Nephron progenitor cell (in vitro differentiated cells): ENCODE data around the gene CST9.

ENCODE experiments used
- DNase-seq: peaks from one replicate; pipeline ENCODE4 v3.0.0; 2021
- H3K27ac Mint-ChIP-seq: 2 replicates; pipeline ENCODE4 v1.8.0; 2021; ENCODE audit warnings: mild to moderate bottlenecking, moderate library complexity, mixed read lengths
- H3K27me3 Mint-ChIP-seq: 2 replicates; pipeline ENCODE4 v1.8.0; 2021; ENCODE audit warnings: mild to moderate bottlenecking, low read depth, mixed read lengths; ENCODE audit not compliant: poor library complexity
- H3K36me3 Mint-ChIP-seq: 2 replicates; pipeline ENCODE4 v1.8.0; 2021; ENCODE audit warnings: low read depth, mixed read lengths
- H3K4me1 Mint-ChIP-seq: 2 replicates; pipeline ENCODE4 v1.8.0; 2021; ENCODE audit warnings: mixed read lengths
- H3K4me3 Mint-ChIP-seq: 2 replicates; pipeline ENCODE4 v1.8.0; 2021; ENCODE audit warnings: mild to moderate bottlenecking, moderate library complexity, mixed read lengths
- H3K9me3 Mint-ChIP-seq: 2 replicates; pipeline ENCODE4 v1.8.0; 2021; ENCODE audit warnings: mild to moderate bottlenecking, moderate library complexity, mixed read lengths
- TF ChIP-seq, protein P1 (sequence below): fragments of 200-600 bp; sonication (generic); IDR thresholded peaks from 2 replicates; pipeline ENCODE4 v1.5.0; 2021; ENCODE audit warnings: antibody characterized with exemption

CST9 gene

DNA sequence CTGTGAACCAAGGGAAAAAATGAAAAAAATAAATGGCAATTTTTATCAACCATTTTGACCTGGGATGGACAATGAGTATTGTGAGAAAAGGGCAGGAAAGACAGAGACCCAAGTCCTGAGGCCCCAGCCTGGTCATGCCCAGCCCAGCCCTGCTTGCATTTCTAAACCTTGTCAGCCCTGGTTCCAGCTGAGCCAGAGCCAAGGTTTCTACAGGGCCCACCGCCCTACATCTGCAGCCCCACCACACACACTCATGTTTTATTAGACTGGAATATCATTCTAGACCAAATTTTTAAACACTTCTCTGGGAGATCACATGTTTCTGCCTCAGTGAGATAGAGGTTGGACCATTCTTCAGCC, 36.8 kb downstream of the CST9 start:
- Mint-ChIP-seq H3K9me3 (peaks cover 20% of the 10 kb centered on the region), H3K4me1 (peaks cover 13% of the 10 kb centered on the region), H3K27me3 (peaks cover 10% of the 10 kb centered on the region), H3K36me3 (peaks cover 5% of the 10 kb centered on the region), H3K4me3 (no peak overlapping the region), H3K27ac (peak overlapping the region; percentile 37)
- DNase-seq = no peak
- TF ChIP-seq, protein P1, sequence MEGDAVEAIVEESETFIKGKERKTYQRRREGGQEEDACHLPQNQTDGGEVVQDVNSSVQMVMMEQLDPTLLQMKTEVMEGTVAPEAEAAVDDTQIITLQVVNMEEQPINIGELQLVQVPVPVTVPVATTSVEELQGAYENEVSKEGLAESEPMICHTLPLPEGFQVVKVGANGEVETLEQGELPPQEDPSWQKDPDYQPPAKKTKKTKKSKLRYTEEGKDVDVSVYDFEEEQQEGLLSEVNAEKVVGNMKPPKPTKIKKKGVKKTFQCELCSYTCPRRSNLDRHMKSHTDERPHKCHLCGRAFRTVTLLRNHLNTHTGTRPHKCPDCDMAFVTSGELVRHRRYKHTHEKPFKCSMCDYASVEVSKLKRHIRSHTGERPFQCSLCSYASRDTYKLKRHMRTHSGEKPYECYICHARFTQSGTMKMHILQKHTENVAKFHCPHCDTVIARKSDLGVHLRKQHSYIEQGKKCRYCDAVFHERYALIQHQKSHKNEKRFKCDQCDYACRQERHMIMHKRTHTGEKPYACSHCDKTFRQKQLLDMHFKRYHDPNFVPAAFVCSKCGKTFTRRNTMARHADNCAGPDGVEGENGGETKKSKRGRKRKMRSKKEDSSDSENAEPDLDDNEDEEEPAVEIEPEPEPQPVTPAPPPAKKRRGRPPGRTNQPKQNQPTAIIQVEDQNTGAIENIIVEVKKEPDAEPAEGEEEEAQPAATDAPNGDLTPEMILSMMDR = no peak

DNA sequence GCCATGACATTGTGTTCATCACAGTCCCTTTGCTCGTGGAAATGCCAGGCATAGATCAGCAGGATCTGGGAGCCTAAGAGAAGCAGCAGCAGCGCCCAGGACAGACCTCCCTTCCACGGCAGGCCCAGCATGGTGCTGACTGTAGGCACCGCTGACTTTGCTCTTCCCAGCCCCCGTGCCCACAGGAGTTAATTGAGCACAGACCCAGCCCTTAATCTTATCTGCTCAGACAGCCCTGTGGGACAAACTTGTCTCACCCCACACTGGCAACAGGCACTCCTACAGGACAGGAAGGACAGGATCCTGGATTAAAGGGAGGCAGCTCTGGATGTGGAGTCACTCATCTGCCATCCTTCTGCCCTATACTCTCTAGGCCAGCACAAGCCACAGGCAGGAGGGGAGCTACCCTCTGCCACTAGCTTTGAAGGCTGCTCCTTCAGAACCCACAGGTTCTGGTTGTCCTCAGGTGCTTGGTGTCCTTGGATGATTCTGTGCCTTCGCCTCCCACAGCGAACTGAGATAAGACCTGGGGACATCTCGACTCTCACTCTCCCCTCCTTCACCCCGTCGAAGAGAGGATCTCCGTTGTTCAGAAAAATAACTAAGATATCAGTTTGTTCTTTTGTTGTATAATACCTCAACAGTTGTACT, 37.3 kb downstream of the CST9 start, which contains the start of gene CST9L:
CST9L (minus strand) TSS at position 165 of the 651 bp plus-strand sequence; CDS start at position 131, 34 bp downstream.
- H3K36me3 Mint-ChIP-seq = peaks cover 5% of the 10 kb centered on the region
- peak; percentile 8 for DNase-seq

DNA sequence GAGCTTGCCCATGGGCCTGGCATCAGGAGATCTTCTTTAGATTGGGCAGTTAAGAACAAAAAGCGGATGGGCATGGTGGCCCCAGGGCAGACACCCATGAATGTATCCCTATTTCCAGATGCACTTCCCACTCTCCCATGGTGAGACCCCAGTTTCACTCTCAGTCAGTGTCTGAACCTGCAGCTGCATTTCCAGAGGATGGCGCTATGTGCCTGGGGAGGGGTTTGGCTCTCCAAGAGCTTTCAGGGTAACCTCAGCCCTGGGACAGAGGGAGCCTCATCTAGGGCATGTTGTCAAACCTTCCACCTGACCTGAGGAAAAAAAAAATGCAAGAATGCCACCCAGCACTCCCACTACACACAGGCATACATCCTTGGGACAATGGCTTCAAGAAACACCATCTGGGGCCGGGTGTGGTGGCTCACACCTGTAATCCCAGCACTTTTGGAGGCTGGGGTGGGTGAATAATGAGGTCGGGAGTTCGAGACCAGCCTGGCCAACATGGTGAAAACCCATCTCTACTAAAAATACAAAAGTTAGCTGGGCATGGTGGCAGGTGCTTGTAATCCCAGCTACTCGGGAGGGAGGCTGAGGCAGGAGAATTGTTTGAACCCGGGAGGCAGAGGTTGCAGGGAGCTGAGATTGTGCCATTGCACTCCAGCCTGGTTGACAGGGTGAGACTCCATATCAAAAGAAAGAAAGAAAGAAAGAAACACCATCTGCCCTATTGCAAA, 39.4 kb downstream of the CST9 start:
- Mint-ChIP-seq H3K4me3 (no peak overlapping the region), H3K4me1 (peaks cover 13% of the 10 kb centered on the region)
- TF ChIP-seq, protein P1 = no peak

More for the DNA sequence above, 37.3 kb downstream of the CST9 start, which contains the start of gene CST9L:
- Mint-ChIP-seq H3K4me3 (no peak within 1 kb of the TSS), H3K27ac (peak within 1 kb of the TSS; percentile 37), H3K4me1 (peaks cover 13% of the 10 kb centered on the region), H3K9me3 (peaks cover 18% of the 10 kb centered on the region), H3K27me3 (peaks cover 10% of the 10 kb centered on the region)
- TF ChIP-seq, protein P1 = no peak

DNA sequence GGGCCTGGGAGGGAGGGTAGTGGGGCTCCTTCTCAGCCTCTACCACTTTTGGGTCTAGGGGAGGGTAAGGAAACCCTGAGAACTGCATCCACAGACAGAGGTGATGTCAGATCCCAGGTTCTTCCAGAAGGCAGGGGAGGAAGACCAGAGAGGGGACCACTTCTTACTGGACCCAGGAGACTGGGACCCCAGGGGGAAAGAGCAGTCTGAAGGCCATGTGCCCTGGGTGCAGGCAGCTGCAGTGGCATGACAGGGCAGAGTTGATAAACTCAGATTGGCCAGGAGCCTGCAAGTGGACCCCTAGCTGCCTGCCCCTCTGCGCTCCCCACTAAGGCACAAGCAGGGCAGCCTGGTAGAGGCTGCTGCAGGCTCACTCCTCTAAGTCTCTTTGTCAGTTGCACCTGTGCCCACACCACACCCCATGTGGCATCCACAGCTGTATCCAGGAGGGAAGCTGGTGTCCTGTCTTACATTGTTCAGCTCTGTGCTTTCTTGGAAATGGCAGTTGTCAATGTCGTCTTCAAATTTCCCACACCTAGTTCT, 40.1 kb downstream of the CST9 start:
- H3K36me3 Mint-ChIP-seq = peaks cover 8% of the 10 kb centered on the region
- peaks cover 13% of the 10 kb centered on the region for H3K4me1 Mint-ChIP-seq
- peaks cover 11% of the 10 kb centered on the region for H3K27me3 Mint-ChIP-seq
- H3K4me3 Mint-ChIP-seq = no peak overlapping the region
- no peak overlapping the region for H3K27ac Mint-ChIP-seq
- TF ChIP-seq, protein P1 = no peak
- H3K9me3 Mint-ChIP-seq = peaks cover 32% of the 10 kb centered on the region
- DNase-seq = no peak

More for the DNA sequence above, 39.4 kb downstream of the CST9 start:
- no peak for DNase-seq
- Mint-ChIP-seq H3K36me3 (peaks cover 8% of the 10 kb centered on the region), H3K27me3 (peaks cover 10% of the 10 kb centered on the region), H3K27ac (no peak overlapping the region), H3K9me3 (peaks cover 25% of the 10 kb centered on the region)

DNA sequence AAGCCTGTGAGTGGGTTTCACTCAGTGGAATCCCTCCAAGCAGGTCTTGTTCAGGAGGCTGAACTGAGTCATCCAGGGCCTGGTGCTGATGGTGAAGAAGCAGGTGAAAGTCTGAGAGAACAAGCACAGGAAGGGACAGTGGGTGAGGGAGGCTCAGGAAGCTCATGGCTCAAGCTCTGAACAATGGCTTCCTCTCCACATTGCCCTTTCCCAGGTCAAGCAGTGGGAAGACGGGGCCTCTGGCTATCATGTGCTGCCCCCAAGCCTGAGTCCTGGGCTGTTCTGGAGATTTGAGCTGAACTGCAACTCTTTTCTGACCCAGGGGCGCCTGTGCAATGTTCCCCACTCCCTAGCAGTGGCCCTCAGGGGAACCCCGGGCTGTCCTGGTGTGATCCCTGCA, 40.8 kb downstream of the CST9 start:
- Mint-ChIP-seq H3K27me3 (peaks cover 14% of the 10 kb centered on the region), H3K4me1 (peaks cover 13% of the 10 kb centered on the region), H3K27ac (no peak overlapping the region), H3K4me3 (no peak overlapping the region), H3K36me3 (peaks cover 13% of the 10 kb centered on the region), H3K9me3 (peaks cover 38% of the 10 kb centered on the region)
- TF ChIP-seq, protein P1 = no peak
- DNase-seq = no peak
